Activated CD4-positive, alpha-beta T cell treated with anti-CD3 and anti-CD28 coated beads, Interleukin-2, amount 50 U/mL, for 48 hours (primary cell): ENCODE measurements around the gene DYDC1.
"Not testable (repeated sequence)": the region's sequence is repeated elsewhere in the genome, so short reads cannot be mapped to it uniquely, and the experiment has no call there.

Source experiments
- DNase-seq, 2 experiments: peaks; one replicate each; pipeline ENCODE4 v3.0.0-alpha.2; 2020

DYDC1 gene

DNA sequence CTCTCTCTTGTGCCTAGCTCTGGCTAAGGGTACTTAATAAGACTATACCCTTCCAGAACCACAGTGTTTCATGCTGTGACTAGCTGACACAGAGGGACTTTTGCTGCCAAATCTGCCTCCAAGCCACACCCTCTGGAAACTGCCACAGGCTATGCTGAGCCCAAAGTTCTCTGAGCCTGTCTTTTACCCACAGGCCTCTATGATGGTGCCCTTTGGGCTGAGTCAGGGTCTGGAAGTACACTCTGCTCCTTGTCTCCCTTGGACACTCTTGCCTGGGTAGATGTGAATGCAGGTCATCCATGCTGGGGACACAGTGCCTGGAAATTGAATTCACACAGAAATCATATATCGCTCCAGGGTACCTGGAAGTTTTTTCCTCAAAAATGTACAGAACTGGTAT lies 22.6 kb downstream of the DYDC1 start:
- DNase-seq: no peak

DNA sequence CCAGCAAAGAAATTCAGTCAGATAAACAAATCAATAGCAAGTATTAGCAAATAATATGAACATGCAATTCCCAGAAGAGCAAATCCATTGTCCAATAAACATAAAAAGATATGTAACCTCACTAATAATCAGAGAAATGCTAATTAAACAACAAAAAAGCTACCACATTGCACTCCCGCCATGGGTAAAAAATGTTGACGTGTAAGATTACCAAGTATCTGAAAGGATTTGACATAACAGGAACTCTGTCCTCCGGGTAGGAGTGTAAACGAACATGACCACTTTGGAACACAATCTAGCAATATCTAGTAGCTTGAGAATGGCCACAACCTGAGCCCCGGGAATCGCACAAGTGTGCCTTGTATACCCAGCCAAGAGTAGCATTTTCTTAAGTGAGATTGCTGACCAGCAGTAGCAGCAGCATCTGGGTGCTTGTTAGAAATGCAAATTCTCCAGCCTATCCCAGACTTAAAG lies 31.6 kb downstream of the DYDC1 start:
- DNase-seq: no peak

DNA sequence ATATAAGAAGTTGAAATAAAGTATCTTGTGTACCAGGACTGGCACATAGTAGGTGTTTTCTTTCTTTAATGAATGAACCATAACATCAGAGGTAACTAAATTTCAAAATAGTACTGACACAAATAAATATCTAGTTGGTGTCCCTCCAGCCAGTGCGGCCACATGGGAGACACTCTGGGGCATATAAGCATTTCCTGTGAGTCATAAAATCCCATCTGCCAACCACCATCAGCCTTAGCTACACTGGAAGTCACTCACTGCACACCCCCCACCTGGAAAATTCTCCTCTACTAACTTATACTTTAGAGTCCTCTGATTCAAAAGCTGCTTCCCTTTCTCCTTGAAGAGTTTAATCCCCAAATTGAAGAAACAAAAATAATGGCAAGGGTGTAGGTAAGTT lies 32.5 kb downstream of the DYDC1 start:
- DNase-seq: no peak

DNA sequence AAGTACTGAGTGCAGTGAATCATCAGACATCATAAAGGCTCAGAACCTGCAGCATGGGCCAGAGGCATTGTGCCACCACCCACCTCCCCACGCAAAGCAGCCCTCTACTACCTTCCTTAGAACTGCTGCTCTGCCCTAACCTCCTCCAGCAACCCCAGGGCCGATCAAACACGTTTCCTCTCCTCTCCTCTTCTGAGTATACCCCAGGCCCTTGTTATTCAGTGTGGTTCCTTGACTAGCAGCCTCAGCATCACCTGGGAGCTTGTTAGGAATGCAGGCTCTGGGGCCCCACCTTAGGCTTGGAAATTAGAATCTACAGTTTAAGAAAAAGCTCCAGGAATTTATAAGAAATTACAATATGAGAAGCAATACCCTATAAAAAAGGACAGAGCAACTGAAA lies 33.2 kb downstream of the DYDC1 start:
- no peak for DNase-seq

DNA sequence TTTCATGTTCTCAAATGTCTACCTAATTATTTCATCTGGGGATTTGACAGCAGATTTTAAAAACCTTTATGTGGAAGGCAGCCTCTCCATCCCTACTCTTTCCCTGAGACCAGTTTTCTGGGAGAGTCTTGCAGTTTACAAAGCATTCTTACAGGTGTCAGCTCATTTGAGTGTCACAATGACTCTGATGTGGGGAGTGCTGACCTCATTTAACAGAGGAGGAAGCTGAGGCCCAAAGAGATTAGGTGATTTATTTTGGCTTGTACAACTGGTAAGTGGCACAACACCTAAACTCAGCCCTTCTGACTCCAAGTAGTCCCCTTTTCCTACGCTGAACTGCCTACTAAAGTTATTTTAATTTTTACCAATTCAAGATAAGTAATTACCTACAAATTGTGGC lies 33.8 kb downstream of the DYDC1 start:
- DNase-seq: no peak

DNA sequence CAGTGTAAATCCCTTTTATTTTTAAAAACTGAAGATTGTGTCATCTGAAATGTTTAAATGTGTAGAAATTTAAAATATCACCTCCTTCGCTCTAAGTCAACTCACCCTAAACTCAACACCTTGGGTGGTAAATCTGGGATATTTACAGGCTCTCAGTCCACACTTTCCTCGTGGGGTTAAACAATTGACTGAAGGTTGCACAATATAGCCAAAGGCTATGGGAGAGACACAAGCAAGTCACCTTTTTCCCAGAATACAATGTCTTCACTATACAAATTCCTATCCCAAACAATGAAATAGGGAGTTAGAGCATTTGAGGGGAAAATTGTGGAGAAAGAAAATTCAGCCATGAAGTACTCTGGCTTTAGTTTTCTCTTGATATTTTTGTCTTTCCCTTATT lies 34.4 kb downstream of the DYDC1 start:
- DNase-seq: no peak

DNA sequence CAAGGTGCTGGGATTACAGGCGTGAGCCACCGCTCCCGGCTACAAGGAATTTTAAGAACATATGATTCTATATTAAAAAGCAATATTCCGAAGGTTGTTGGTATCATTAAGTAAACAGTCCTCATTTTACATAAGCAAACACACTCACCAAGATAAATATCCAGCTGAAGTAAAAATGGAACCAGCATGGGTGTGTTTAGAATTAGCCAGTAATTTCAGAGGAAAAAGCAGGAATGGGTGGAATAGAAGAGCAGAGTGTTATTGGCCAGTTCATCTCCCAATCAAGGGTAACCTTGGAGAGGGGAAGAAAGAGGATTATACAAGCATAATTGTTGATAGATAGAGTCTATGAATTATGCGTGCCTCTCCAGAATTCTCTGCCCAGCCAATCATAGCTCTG lies 35.4 kb downstream of the DYDC1 start:
- DNase-seq: no peak

DNA sequence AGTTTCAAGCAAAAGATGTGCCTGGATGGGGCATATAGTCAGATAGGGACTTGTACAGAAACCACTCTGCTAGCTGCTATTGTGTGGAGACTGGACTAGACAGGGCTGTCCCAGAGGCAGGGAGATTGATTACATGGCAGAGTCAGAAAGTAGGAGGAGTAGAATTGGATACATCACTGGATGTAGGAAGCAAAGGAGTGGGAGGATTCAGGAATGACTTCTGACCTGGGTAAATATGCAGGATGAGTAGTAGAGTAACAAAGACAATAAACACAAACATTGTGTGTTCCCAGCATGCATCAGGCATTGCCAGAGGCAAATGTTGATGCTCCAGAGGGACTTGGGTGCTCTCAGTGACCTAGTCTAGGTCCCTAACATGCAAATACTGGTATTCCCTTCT lies 36.2 kb downstream of the DYDC1 start:
- no peak for DNase-seq

DNA sequence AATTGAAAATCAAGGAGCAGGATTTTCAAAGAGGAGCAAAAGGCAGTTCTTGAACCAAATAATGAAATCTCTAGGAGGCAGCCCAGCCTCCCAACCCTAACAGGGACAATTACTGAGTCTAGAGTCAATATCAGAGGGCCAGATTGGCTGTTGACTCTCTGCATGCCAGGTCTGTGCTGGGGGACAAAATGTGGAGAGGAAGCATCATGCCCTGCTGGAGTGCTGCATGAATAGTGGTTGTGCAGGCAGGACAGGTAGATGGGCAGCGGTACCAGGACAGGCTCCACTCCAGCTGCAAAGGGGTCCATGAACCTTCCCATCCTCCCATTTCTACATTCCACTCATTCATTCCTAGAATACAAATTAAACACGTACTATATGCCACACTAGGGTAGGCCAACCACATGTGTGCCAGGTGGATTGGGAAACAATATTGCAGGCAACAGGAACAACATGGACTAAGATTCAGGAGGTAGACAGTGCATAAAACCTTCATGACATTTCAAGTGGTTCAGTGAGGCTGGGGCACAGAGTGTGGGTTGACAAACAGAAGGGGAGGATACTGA lies 36.7 kb downstream of the DYDC1 start:
- DNase-seq: no peak

DNA sequence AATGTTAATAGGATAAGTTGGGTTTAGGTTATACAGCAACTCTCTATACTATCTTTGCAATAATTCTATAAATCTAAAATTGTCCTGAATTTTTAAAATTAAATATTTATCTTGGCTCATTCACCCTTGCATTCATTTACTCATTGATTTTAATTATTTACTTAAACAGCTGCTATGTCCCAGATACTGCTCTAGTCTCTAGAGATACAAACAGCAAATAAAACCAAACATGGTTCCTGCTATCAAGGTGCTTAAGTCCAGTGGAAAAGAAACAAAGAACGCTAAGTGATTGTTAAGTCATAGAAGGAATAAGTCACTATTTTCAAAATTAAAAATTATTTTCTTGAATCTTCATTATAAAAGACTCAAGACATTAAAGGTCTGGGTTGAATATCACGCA lies 37.2 kb downstream of the DYDC1 start:
- no peak for DNase-seq

DNA sequence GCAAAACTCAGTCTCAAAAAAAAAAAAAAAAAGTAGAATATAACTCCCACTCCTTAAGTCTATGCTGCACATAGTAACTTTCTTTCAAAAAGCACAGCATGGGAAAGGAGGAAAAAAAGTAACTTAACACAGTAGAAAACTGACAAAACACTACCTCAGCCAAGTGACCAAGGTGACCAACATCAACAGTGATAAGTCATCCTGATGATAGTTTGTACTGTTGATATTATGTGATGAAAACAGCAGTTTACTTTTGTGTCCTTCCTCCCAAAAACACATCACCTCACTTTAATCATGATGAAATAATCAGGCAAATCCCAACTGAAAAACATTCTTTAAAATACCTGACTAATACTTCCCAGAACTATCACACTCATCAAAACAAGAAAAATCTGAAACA lies 37.8 kb downstream of the DYDC1 start:
- no peak for DNase-seq

DNA sequence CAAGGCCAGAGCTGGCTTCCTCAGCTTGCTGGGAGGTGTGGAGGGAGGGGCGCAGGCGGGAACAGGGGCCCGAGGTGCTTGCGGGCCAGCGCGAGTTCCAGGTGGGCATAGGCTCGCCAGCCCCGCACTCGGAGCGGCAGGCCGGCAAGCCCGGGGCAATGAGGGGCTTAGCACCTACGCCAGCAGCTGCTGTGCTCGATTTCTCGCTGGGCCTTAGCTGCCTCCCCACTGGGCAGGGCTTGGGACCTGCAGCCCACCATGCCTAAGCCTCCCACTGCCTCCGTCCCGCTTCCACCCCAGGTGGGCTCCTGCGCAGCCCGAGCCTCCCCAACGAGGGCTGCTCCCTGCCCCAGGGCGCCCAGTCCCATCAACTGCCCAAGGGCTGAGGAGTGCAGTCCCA lies 41.2 kb downstream of the DYDC1 start:
- DNase-seq: no peak

DNA sequence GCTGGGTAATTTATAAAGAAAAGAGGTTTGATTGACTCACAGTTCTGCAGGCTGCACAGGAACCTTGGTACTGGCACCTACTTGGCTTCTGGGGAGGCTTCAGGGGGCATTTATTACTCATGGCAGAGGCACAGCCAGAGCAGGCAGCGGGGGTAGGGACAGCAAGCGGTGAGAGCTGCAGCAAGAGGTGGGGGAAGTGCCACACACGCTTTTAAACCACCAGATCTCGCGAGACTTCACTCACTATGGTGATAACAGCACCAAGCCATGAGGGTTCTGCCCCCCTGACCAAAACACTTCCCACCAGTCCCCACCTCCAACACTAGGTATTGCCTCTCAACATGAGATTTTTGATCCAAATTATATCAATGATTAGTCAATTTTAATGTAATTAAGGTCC lies 43.0 kb downstream of the DYDC1 start:
- no peak for DNase-seq

DNA sequence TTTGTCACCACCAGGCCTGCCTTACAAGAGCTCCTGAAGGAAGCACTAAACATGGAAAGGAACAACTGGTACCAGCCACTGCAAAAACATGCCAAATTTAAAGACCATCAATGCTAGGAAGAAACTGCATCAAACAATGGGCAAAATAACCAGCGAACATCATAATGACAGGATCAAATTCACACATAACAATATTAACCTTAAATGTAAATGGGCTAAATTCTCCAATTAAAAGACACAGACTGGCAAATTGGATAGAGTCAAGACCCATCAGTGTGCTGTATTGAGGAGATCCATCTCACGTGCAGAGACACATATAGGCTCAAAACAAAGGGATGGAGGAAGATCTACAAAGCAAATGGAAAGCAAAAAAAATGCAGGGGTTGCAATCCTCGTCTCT lies 50.6 kb downstream of the DYDC1 start:
- not testable (repeated sequence) for DNase-seq

DNA sequence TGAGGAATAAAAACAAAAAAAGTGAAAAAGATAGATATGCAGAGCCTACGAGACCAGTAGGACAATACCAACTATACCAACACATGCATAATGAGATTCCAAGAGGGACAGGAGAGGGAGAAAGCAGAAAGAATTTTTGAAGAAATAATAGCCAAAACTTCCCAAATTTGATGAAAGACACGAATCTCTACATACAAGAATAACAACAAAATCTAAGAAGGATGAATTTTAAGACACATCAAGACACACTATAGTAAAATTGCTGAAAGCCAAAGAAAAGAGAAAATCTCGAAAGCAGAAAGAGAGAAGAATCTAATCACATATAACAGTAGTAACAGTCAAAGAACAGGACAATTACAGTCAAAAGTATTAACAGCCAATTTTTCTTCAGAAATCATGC lies 59.6 kb downstream of the DYDC1 start:
- no peak for DNase-seq

DNA sequence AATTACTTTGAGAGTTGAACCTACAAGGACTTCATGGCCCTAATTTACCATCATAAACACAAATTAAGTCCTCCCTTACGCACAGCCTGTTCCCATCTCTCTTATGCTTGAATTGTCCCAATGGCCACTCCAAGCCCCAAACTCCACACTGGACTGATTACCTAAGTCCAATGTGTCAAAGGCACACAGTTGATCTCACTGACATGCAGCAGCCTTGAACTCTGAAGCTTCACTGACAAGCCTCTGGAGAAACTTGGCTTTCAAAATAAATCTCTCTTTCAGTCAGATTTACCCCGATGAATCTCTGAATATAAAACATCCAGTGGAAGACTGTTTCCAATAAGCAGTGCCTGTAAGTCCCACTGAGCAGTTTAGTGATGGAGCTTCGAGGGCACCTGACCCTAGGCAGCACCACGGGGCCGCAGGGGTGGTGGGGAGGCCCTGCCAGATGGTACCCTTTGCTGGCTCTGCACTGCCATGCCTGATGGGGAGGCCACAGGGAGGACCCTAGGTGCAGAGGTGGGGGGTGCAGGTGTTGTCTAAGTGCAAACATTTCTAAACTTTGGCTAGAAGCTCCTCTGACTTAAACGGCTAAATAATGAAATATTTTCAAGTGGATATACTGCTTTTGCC lies 63.8 kb downstream of the DYDC1 start:
- DNase-seq: no peak

DNA sequence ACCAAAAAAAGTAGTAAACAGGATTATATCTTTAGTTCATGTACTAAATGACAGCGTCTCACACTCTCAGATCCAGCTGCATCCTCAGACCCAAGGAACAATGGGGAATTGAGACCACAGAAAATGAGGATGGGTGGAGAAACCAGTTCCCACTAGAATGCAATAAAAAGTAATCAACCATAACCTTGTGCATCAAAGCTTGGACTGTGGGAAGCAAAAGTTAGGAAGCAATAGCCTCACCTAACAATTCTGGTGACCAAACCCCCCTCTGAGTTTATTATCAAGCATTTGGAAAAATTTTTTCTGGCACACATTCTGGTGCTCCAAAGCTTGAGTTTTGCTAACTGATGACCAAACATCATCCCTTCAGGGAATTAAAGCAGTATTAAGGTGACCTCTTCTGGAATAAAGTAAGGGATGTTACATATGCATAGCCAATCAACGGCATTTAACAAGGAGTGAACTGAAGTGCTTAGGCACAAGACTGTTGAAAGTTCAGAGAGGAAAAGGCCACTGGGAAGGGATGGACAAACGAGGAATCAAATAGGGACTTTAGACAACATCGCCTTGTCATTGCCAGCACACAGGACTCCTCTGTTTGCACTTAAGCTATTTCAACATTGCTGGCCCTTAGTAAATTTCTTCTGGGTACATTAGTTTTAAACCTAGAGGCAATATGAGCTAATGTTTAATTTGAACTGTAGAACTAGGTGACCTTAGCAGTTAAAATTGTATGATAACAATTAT lies 65.9 kb downstream of the DYDC1 start:
- no peak for DNase-seq

DNA sequence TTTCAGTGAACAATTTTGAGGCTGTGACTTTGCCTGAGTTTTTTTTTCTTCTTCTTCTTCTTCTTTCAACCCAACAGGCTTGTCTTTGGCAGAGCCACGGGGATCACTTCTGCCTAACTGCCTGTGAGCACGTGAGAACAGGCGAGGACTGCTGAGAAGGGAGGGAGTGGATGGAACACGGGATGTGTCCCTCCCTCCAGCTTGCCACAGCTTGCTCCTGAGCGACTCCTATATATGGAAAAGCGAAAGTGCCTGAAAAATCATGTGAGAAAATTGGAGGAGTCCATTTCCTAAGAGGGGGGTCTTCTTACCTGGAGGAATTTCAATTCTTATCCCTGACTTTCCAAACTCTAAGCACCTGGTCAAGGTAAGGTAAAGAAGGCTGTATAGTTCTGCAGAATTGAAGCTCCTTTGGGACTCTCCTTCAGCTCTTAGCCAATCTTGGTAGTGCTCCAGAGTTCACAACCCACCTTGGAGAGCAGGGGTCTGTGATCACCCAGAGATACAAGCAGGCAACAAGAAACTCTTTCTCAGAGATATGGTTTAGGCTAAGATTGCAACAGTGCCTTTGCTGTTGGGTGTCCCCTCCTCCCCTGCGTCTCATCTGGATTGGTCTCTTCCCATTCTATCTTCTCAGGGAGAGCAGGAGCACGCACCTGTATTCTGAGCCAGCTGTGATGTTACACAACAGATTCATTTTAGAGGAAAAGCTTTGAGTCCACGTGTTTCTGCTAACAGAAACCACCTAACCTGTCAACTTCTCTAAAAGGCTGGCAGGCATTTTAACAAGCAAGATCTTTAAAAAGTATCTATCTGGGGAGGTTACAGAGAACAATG lies 66.9 kb downstream of the DYDC1 start, which contains the start of gene MAT1A:
MAT1A (minus strand) TSS at position 208 of the 837 bp plus-strand sequence. CDS start 235 bp downstream, outside the sequence.
- DNase-seq: no peak

DNA sequence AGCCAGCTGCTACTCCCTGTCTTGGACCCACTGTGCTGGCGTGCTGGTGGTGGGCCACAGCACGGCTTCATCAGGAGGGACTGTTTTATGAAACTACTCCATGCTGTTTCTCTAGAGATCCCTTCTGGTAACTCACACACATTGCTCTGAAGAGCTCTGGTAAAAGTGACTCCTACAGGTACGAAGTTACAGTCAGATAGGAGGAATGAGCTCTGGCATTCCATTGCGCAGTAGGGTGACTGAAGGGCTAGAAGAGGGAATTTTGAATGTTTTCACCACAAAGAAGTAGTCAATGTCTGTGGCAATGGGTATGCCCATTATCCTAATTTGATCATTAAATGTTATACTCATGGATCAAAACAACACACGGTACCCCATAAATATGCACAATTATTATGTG lies 67.7 kb downstream of the DYDC1 start:
- DNase-seq: no peak
